K562 (cell line): ENCODE data around the gene HSD17B3. TPM values are rescaled to one million over a fixed set of nuclear protein-coding genes. Genes with fewer than 3 reads are reported as not detected.

Experiments
- ARID2 ChIP-seq: fragments of 450-650 bp; IDR thresholded peaks from 2 replicates; pipeline ENCODE4 v1.6.1; 2017; ENCODE audit warnings: antibody characterized with exemption, mild to moderate bottlenecking
- CTCF ChIP-seq, 3 experiments: IDR thresholded peaks in 2 of 3; conservative IDR thresholded peaks in 1 of 3; 2 replicates each; pipeline ENCODE4 v1.5.1; 2011 to 2012; ENCODE audit warnings: low read length in 3 of 3, mild to moderate bottlenecking in 3 of 3, control low read depth in 2 of 3, improper control_type of control experiment in 1 of 3, inconsistent platforms in 1 of 3, low read depth in 1 of 3, mixed read lengths in 1 of 3, moderate library complexity in 1 of 3; ENCODE audit not compliant: insufficient read depth in 2 of 3
- DEAF1 ChIP-seq: fragments of 450-650 bp; formaldehyde crosslinking; IDR thresholded peaks from 2 replicates; pipeline ENCODE4 v1.4.0; 2020; ENCODE audit warnings: mild to moderate bottlenecking, moderate library complexity
- GTF2E2 ChIP-seq: fragments of 200-800 bp; sonication (Bioruptor generic); IDR thresholded peaks from 2 replicates; pipeline ENCODE4 v1.6.1; 2016; ENCODE audit warnings: missing genetic modification characterization, missing compliant biosample characterization
- HOXB6 ChIP-seq: fragments of 250-450 bp; sonication (Bioruptor Pico); IDR thresholded peaks from 2 replicates; pipeline ENCODE4 v1.5.1; 2022; ENCODE audit warnings: mild to moderate bottlenecking, borderline replicate concordance
- MCM2 ChIP-seq: fragments of 450-650 bp; IDR thresholded peaks from 2 replicates; pipeline ENCODE4 v1.6.1; 2017; ENCODE audit warnings: low read depth, mild to moderate bottlenecking
- MECOM ChIP-seq: fragments of 250-450 bp; sonication (Bioruptor Pico); IDR thresholded peaks from 2 replicates; pipeline ENCODE4 v1.8.0; 2022; ENCODE audit warnings: inconsistent platforms
- NR2C2 ChIP-seq, 2 experiments: fragments of 200-800 bp in 1 of 2; sonication (Bioruptor generic) in 1 of 2; sonication (generic) in 1 of 2; formaldehyde crosslinking in 1 of 2; IDR thresholded peaks; 2 replicates each; pipeline versions ENCODE4 v1.6.1 to v1.8.0; 2016 to 2022; ENCODE audit warnings: mild to moderate bottlenecking in 1 of 2, missing compliant biosample characterization in 1 of 2, missing genetic modification characterization in 1 of 2, missing genetic modification reagents in 1 of 2
- RAD21 ChIP-seq, 2 experiments: fragments of 250-450 bp in 1 of 2; fragments of 450-650 bp in 1 of 2; sonication (Bioruptor Pico) in 1 of 2; formaldehyde crosslinking in 1 of 2; IDR thresholded peaks in 1 of 2; conservative IDR thresholded peaks in 1 of 2; 2 replicates each; pipeline versions ENCODE4 v1.4.0 to v1.8.0; 2020 to 2022; ENCODE audit warnings: mild to moderate bottlenecking in 2 of 2, moderate library complexity in 1 of 2
- REST ChIP-seq, 2 experiments: fragments of 450-650 bp; formaldehyde crosslinking in 1 of 2; IDR thresholded peaks; 2 replicates each; pipeline versions ENCODE4 v1.4.0 to v1.6.1; 2014 to 2020; ENCODE audit warnings: mild to moderate bottlenecking in 2 of 2, borderline replicate concordance in 1 of 2, low read depth in 1 of 2
- RUNX1 ChIP-seq: sonication (generic); IDR thresholded peaks from 2 replicates; pipeline ENCODE4 v1.6.1; 2016; ENCODE audit warnings: antibody characterized with exemption, low read depth
- SMAD2 ChIP-seq: fragments of 150-350 bp; IDR thresholded peaks from 2 replicates; pipeline ENCODE4 v1.6.1; 2014; ENCODE audit warnings: low read depth, mild to moderate bottlenecking, low read length
- SMC3 ChIP-seq: conservative IDR thresholded peaks from 2 replicates; pipeline ENCODE4 v1.6.1; 2011; ENCODE audit warnings: low read depth, low read length, improper control_type of control experiment; ENCODE audit not compliant: insufficient read depth
- TAF7 ChIP-seq: fragments of 450-650 bp; IDR thresholded peaks from 2 replicates; pipeline ENCODE4 v1.6.1; 2016; ENCODE audit warnings: missing genetic modification characterization, missing compliant biosample characterization
- ZNF124 ChIP-seq: sonication (generic); formaldehyde crosslinking; IDR thresholded peaks from 2 replicates; pipeline ENCODE4 v1.8.1; 2022; ENCODE audit warnings: missing genetic modification reagents
- ZNF76 ChIP-seq: fragments of 250-450 bp; sonication (Bioruptor Pico); IDR thresholded peaks from 2 replicates; pipeline ENCODE4 v1.4.0; 2020; ENCODE audit warnings: mild to moderate bottlenecking, moderate library complexity, borderline replicate concordance
- polyA plus RNA-seq, 8 experiments: library from polyadenylated mRNA; depleted of rRNA in 4 of 8; stranded (reverse) in 5 of 8; unstranded in 3 of 8; fragments of >200 nt; fragmentation: Nextera tagmentation in 2 of 8; fragmentation: Illumina TruSeq in 1 of 8; extraction: Ambion mirVana in 2 of 8; extraction: Trizol in 1 of 8; gene quantifications; 2 replicates each; pipeline versions ENCODE4 v1.2.1 to v1.2.3, GENCODE V29; 2011 to 2014; ENCODE audit warnings: inconsistent platforms in 1 of 8, missing spikeins in 1 of 8
- total RNA-seq, 7 experiments: library from RNA; depleted of rRNA in 6 of 7; stranded (reverse); fragments of >200 nt in 6 of 7; fragmentation: Illumina TruSeq in 2 of 7; extraction: Trizol in 2 of 7; gene quantifications; 2 replicates each; pipeline versions ENCODE4 v1.2.1 to v1.2.3, GENCODE V29; 2011 to 2021; ENCODE audit warnings: low replicate concordance in 1 of 7

The HSD17B3 gene
- total and polyA plus RNA-seq, 9 of the 15 experiments (the other 6 are each of a cell fraction or from before 2014, with no cell fraction given): not detected

- TF ChIP-seq ZNF76 (no peak), REST (IDR thresholded peaks at IDR 0.05; ENCODE audit: borderline replicate concordance) (peak; percentile 86), REST (CRISPR knock-in tag; IDR thresholded peaks at IDR 0.05; ENCODE audit: low read depth) (no peak), CTCF (IDR thresholded peaks at IDR 0.05 in 2 of 3, conservative IDR thresholded peaks at IDR 0.05 in 1 of 3; ENCODE audit: insufficient read depth in 2 of 3, low read depth in 1 of 3, low read length in 3 of 3) (peak; percentile 85 to 96 (median 88)), MCM2 (no peak), GTF2E2 (tag) (no peak), ARID2 (0 out of 2 replicates have a peak, but pooled peaks have one; percentile 43), NR2C2 (CRISPR knock-in tag; IDR thresholded peaks at IDR 0.05) (no peak), NR2C2 (tag; IDR thresholded peaks at IDR 0.05) (peak; percentile 69), DEAF1 (peak; percentile 88), MECOM (CRISPR knock-in tag) (no peak), SMC3 (peak; percentile 84), HOXB6 (no peak), RAD21 (CRISPR knock-in tag; conservative IDR thresholded peaks at IDR 0.05 in 1 of 2, IDR thresholded peaks at IDR 0.05 in 1 of 2) (peak; percentile 91 to 94), ZNF124 (no peak), RUNX1 (no peak), TAF7 (tag) (no peak), SMAD2 (no peak)
Measured at GRCh38 chr9:96317335-96317980, 15.5 kb upstream of the HSD17B3 start (continued).
